Stimulated activated CD8-positive, alpha-beta memory T cell treated with anti-CD3 and anti-CD28 coated beads, Interleukin-15, amount 100 ng/mL, for 48 hours (primary cell): ENCODE measurements around the gene KIAA1614.

Source experiments
- DNase-seq, 2 donors: peaks; one replicate each; pipeline ENCODE4 v3.0.0-alpha.2; 2020; ENCODE audit warnings: low read depth in 2 of 2

The KIAA1614 gene

GRCh38 chr1:180907313-180908055, 5.2 kb upstream of the KIAA1614 start:
- DNase-seq = no peak

GRCh38 chr1:180908074-180908765, 4.5 kb upstream of the KIAA1614 start:
- DNase-seq = no peak

- no peak for DNase-seq
Measured at GRCh38 chr1:180909005-180909414, 3.7 kb upstream of the KIAA1614 start.

- no peak for DNase-seq
Measured at GRCh38 chr1:180909462-180909976, 3.2 kb upstream of the KIAA1614 start.

GRCh38 chr1:180911640-180912191, 981 bp upstream of the KIAA1614 start:
- no peak for DNase-seq

- no peak for DNase-seq
Measured at GRCh38 chr1:180912211-180912800, 391 bp upstream of the KIAA1614 start.

- DNase-seq = no peak
Measured at GRCh38 chr1:180915426-180915965, 2.8 kb downstream of the KIAA1614 start.

GRCh38 chr1:180916012-180916770, 3.5 kb downstream of the KIAA1614 start:
- no peak for DNase-seq

- no peak for DNase-seq
Measured at GRCh38 chr1:180916771-180917170, 4.1 kb downstream of the KIAA1614 start.

GRCh38 chr1:180917306-180918065, 4.8 kb downstream of the KIAA1614 start:
- DNase-seq = no peak

GRCh38 chr1:180918519-180918918, 5.8 kb downstream of the KIAA1614 start:
- DNase-seq = no peak

- no peak for DNase-seq
Measured at GRCh38 chr1:180919183-180919700, 6.5 kb downstream of the KIAA1614 start.

- DNase-seq = no peak
Measured at GRCh38 chr1:180920193-180920592, 7.5 kb downstream of the KIAA1614 start.

GRCh38 chr1:180920702-180921101, 8.0 kb downstream of the KIAA1614 start:
- no peak for DNase-seq

GRCh38 chr1:180921386-180921785, 8.7 kb downstream of the KIAA1614 start:
- no peak for DNase-seq

GRCh38 chr1:180921891-180922630, 9.4 kb downstream of the KIAA1614 start:
- DNase-seq = no peak

GRCh38 chr1:180922631-180923015, 9.9 kb downstream of the KIAA1614 start:
- DNase-seq = no peak

GRCh38 chr1:180923021-180923841, 10.5 kb downstream of the KIAA1614 start:
- DNase-seq = no peak

- DNase-seq = no peak
Measured at GRCh38 chr1:180923887-180924286, 11.2 kb downstream of the KIAA1614 start.
